ENCODE data around the gene PLXNB2.

PLXNB2 gene

GRCh38 chr22:50253941-50254340, 53.5 kb downstream of the PLXNB2 start:
- no peak overlapping the region for H3K27ac Mint-ChIP-seq
- DNase-seq: no peak
- TF ChIP-seq CTCF (IDR thresholded peaks at IDR 0.05): no peak
- H3K4me3 Mint-ChIP-seq: no peak overlapping the region
- H3K27me3 Mint-ChIP-seq (ENCODE audit: low read depth, poor library complexity): no peaks in the 10 kb centered on the region
- no peaks in the 10 kb centered on the region for H3K36me3 Mint-ChIP-seq (ENCODE audit: low read depth)
- H3K4me1 Mint-ChIP-seq: peaks cover 26% of the 10 kb centered on the region
- H3K9me3 Mint-ChIP-seq: no peaks in the 10 kb centered on the region

GRCh38 chr22:50253046-50253915, 54.2 kb downstream of the PLXNB2 start:
- H3K36me3 Mint-ChIP-seq (ENCODE audit: low read depth): no peaks in the 10 kb centered on the region
- no peak overlapping the region for H3K4me3 Mint-ChIP-seq
- DNase-seq: no peak
- no peak overlapping the region for H3K27ac Mint-ChIP-seq
- H3K27me3 Mint-ChIP-seq (ENCODE audit: low read depth, poor library complexity): no peaks in the 10 kb centered on the region
- peaks cover 21% of the 10 kb centered on the region for H3K4me1 Mint-ChIP-seq
- no peak for TF ChIP-seq CTCF (IDR thresholded peaks at IDR 0.05)
- no peaks in the 10 kb centered on the region for H3K9me3 Mint-ChIP-seq

- TF ChIP-seq CTCF (IDR thresholded peaks at IDR 0.05): peak; percentile 41
- H3K4me3 Mint-ChIP-seq: no peak overlapping the region
- peaks cover 19% of the 10 kb centered on the region for H3K4me1 Mint-ChIP-seq
Measured at GRCh38 chr22:50252082-50253045, 55.1 kb downstream of the PLXNB2 start.

GRCh38 chr22:50251477-50252081, 55.9 kb downstream of the PLXNB2 start:
- TF ChIP-seq CTCF (IDR thresholded peaks at IDR 0.05): no peak
- H3K36me3 Mint-ChIP-seq (ENCODE audit: low read depth): no peaks in the 10 kb centered on the region
- no peak for DNase-seq

More at GRCh38 chr22:50252082-50253045, 55.1 kb downstream of the PLXNB2 start:
- DNase-seq: peak; percentile 64
- H3K27ac Mint-ChIP-seq: no peak overlapping the region
- H3K9me3 Mint-ChIP-seq: no peaks in the 10 kb centered on the region
- no peaks in the 10 kb centered on the region for H3K27me3 Mint-ChIP-seq (ENCODE audit: low read depth, poor library complexity)
- H3K36me3 Mint-ChIP-seq (ENCODE audit: low read depth): no peaks in the 10 kb centered on the region

GRCh38 chr22:50250555-50251476, 56.6 kb downstream of the PLXNB2 start, which contains the start of gene HDAC10:
TSS of gene HDAC10 (minus strand) at chr22:50251265. CDS start at chr22:50251032, 233 bp downstream.
- Mint-ChIP-seq H3K4me3 (peak within 1 kb of the TSS; percentile 77), H3K4me1 (peaks cover 20% of the 10 kb centered on the region), H3K27me3 (ENCODE audit: low read depth, poor library complexity) (no peaks in the 10 kb centered on the region), H3K36me3 (ENCODE audit: low read depth) (no peaks in the 10 kb centered on the region), H3K27ac (no peak within 1 kb of the TSS), H3K9me3 (no peaks in the 10 kb centered on the region)
- no peak for TF ChIP-seq CTCF (IDR thresholded peaks at IDR 0.05)
- peak; percentile 87 for DNase-seq

More at GRCh38 chr22:50251477-50252081, 55.9 kb downstream of the PLXNB2 start:
- no peaks in the 10 kb centered on the region for H3K27me3 Mint-ChIP-seq (ENCODE audit: low read depth, poor library complexity)
- no peak overlapping the region for H3K4me3 Mint-ChIP-seq
- H3K4me1 Mint-ChIP-seq: peaks cover 20% of the 10 kb centered on the region
- H3K27ac Mint-ChIP-seq: no peak overlapping the region
- H3K9me3 Mint-ChIP-seq: no peaks in the 10 kb centered on the region
